OCI-LY3 (cell line): ENCODE results near the gene TSPAN5.

ENCODE experiments used
- H2AFZ ChIP-seq: fragments of 200-600, 300-600 bp; shearing (Covaris generic); 2 replicates; pipeline ENCODE4 v1.6.0; 2014; ENCODE audit warnings: antibody characterized with exemption, low read depth, low read length
- H3K27ac ChIP-seq: fragments of 200-600, 300-600 bp; sonication (generic); 2 replicates; pipeline ENCODE4 v1.5.1; 2014; ENCODE audit warnings: mild to moderate bottlenecking, low read length, moderate library complexity, mixed read lengths
- H3K27me3 ChIP-seq: fragments of 200-600, 300-600 bp; sonication (generic); 2 replicates; pipeline ENCODE4 v1.6.1; 2014; ENCODE audit warnings: low read depth, low read length, mixed read lengths
- H3K36me3 ChIP-seq: fragments of 200-600, 300-600 bp; sonication (generic); replicated peaks from 2 replicates; pipeline ENCODE3; 2014; ENCODE audit warnings: low read depth, low read length, mixed read lengths
- H3K4me1 ChIP-seq: fragments of 300-600, 200-600 bp; sonication (generic); 2 replicates; pipeline ENCODE4 v1.6.1; 2014; ENCODE audit warnings: low read length, mixed read lengths
- H3K4me2 ChIP-seq: fragments of 200-600, 300-600 bp; sonication (generic); 2 replicates; pipeline ENCODE4 v1.6.1; 2014; ENCODE audit warnings: low read length, mixed read lengths
- H3K4me3 ChIP-seq: fragments of 300-600, 200-600 bp; sonication (generic); 2 replicates; pipeline ENCODE4 v1.5.1; 2014; ENCODE audit warnings: antibody characterized with exemption, mild to moderate bottlenecking, low read length, moderate library complexity
- H3K79me2 ChIP-seq: fragments of 300-600, 200-600 bp; shearing (Covaris generic); 2 replicates; pipeline ENCODE4 v1.6.1; 2014; ENCODE audit warnings: mild to moderate bottlenecking, low read length, mixed read lengths
- H3K9ac ChIP-seq: fragments of 300-600, 200-600 bp; shearing (Covaris generic); 2 replicates; pipeline ENCODE4 v1.6.0; 2014; ENCODE audit warnings: mild to moderate bottlenecking, low read length, moderate library complexity
- H3K9me3 ChIP-seq: fragments of 200-600, 300-600 bp; shearing (Covaris generic); 2 replicates; pipeline ENCODE4 v1.6.1; 2014; ENCODE audit warnings: low read length, mixed read lengths; ENCODE audit not compliant: insufficient read depth
- H4K20me1 ChIP-seq: fragments of 200-600, 300-600 bp; sonication (generic); 2 replicates; pipeline ENCODE4 v1.6.1; 2016; ENCODE audit warnings: low read length, mixed read lengths; ENCODE audit not compliant: insufficient read depth
- EZH2phosphoT487 ChIP-seq: fragments of 200-600 bp; shearing (Covaris generic); IDR thresholded peaks from 2 replicates; pipeline ENCODE4 v1.6.1; 2018; ENCODE audit warnings: antibody characterized with exemption, mixed run types, low read depth
- TF ChIP-seq, protein P1 (sequence below): fragments of 200-600, 300-600 bp; sonication (generic); IDR thresholded peaks from 2 replicates; pipeline ENCODE4 v1.5.1; 2014; ENCODE audit warnings: antibody characterized with exemption, low read length, low read depth

TSPAN5 gene

DNA sequence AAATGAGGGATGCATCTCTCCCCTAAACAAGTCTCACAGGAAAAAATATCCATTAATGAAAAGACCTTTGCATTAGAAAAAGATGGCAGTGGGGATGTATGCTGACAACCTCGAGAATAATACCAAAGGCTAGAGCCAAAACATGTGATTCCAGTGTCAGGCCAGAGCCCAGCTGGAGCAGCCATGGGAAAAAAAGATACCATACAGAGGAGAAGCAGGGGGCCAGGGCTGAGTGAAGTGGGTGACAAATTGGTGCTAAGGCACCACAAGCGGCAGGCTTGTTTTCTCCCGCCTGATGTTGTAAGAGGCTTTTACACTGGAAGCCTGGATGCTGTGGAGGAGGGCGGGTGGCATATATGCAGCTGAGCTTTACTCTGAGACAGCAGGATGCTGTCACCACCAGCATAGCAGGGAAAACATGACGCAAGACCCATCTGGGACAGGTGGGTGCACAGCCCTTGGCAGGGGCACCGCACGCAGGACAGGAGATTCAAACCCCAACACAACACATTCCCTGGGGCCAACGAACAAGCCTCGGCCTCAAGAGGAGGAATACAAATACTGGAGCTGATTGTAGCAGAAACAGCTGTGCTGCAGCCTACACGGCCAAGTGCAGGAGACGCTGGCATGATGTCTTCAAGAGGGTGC, 91.9 kb downstream of the TSPAN5 start:
- peaks cover 7% of the 10 kb centered on the region; the same call in 1 of the 2 replicates for H4K20me1 ChIP-seq
- H3K27me3 ChIP-seq: no peaks in the 10 kb centered on the region
- TF ChIP-seq EZH2phosphoT487: no peak
- TF ChIP-seq, protein P1, sequence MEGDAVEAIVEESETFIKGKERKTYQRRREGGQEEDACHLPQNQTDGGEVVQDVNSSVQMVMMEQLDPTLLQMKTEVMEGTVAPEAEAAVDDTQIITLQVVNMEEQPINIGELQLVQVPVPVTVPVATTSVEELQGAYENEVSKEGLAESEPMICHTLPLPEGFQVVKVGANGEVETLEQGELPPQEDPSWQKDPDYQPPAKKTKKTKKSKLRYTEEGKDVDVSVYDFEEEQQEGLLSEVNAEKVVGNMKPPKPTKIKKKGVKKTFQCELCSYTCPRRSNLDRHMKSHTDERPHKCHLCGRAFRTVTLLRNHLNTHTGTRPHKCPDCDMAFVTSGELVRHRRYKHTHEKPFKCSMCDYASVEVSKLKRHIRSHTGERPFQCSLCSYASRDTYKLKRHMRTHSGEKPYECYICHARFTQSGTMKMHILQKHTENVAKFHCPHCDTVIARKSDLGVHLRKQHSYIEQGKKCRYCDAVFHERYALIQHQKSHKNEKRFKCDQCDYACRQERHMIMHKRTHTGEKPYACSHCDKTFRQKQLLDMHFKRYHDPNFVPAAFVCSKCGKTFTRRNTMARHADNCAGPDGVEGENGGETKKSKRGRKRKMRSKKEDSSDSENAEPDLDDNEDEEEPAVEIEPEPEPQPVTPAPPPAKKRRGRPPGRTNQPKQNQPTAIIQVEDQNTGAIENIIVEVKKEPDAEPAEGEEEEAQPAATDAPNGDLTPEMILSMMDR: no peak
- H3K4me2 ChIP-seq: no peak overlapping the region
- H2AFZ ChIP-seq: no peak overlapping the region
- no peaks in the 10 kb centered on the region for H3K36me3 ChIP-seq
- no peaks in the 10 kb centered on the region for H3K4me1 ChIP-seq
- peaks cover 14% of the 10 kb centered on the region for H3K79me2 ChIP-seq
- H3K27ac ChIP-seq: no peak overlapping the region
- H3K9ac ChIP-seq: no peak overlapping the region
- H3K9me3 ChIP-seq: no peaks in the 10 kb centered on the region
- H3K4me3 ChIP-seq: no peak overlapping the region

DNA sequence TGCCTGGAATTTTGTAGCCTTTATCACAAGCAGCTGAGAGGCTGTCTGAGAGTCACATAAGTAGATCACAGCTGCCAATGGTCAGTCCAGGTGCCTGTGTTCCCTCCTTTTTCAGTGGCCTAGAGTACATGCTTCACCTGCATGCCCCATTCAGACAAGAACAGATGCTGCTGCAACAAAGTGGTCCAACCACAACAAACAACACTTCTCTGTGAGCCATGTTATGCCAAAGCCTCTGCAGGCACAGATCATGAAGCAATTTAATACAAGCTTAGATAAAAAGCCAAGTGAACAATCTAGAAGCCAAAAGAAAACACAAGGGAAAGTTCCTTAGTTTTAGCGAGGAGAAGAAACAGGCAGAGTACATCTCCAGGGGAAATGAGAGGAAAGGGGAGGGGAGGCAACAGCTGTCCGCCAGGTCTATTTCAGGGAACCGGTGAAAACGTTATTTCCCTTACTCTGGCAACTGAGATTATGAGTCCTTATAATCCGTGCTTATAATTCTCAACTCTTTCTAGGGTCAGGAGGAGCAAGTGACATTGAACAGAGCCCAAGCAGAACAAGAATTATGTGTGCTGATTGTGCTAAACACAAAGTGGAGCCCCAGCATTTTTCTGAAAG, 92.6 kb downstream of the TSPAN5 start:
- Histone ChIP-seq H3K9me3 (no peaks in the 10 kb centered on the region), H3K4me3 (no peak overlapping the region), H3K36me3 (no peaks in the 10 kb centered on the region), H3K9ac (no peak overlapping the region), H4K20me1 (peaks cover 7% of the 10 kb centered on the region; the same call in 1 of the 2 replicates), H3K27ac (no peak overlapping the region), H3K27me3 (no peaks in the 10 kb centered on the region), H2AFZ (no peak overlapping the region), H3K4me1 (no peaks in the 10 kb centered on the region), H3K4me2 (no peak overlapping the region), H3K79me2 (peaks cover 16% of the 10 kb centered on the region)
- no peak for TF ChIP-seq EZH2phosphoT487
- TF ChIP-seq, protein P1: no peak

- Histone ChIP-seq H3K79me2 (peaks cover 17% of the 10 kb centered on the region), H3K9ac (no peak overlapping the region)
These were observed 93.6 kb downstream of the TSPAN5 start for GRCh38 chr4:98564852-98565251.

DNA sequence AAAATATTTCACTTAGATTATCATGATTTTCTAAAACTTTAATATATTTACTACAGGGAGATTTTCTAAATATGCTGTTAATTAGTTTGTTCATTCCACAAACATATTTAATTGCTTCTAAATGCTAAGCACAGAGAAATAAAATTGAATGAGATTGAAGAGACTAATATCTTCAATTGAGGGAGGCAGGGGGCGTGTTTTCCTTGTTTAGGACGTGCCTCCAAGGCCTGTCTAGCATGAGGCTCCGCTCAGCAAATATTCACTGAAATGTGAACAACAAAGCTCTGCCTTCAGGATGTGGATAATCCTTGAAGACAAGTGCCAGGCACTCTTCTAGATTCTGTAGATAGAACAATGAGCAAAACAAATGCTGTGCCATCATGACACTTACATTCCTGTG, 98.1 kb downstream of the TSPAN5 start:
- no peaks in the 10 kb centered on the region for H3K36me3 ChIP-seq
- no peaks in the 10 kb centered on the region for H3K27me3 ChIP-seq
- H4K20me1 ChIP-seq: peaks cover 6% of the 10 kb centered on the region; the same call in 1 of the 2 replicates
- no peaks in the 10 kb centered on the region for H3K9me3 ChIP-seq
- no peak overlapping the region for H3K9ac ChIP-seq
- H3K4me2 ChIP-seq: no peak overlapping the region
- H3K4me3 ChIP-seq: no peak overlapping the region
- H3K4me1 ChIP-seq: no peaks in the 10 kb centered on the region
- H3K79me2 ChIP-seq: peaks cover 27% of the 10 kb centered on the region
- H3K27ac ChIP-seq: no peak overlapping the region
- no peak for TF ChIP-seq EZH2phosphoT487
- TF ChIP-seq, protein P1: no peak
- H2AFZ ChIP-seq: no peak overlapping the region

More at GRCh38 chr4:98564852-98565251, 93.6 kb downstream of the TSPAN5 start:
- H4K20me1 ChIP-seq: no peaks in the 10 kb centered on the region
- no peak overlapping the region for H2AFZ ChIP-seq
- TF ChIP-seq, protein P1: no peak
- TF ChIP-seq EZH2phosphoT487: no peak
- no peak overlapping the region for H3K4me3 ChIP-seq
- no peaks in the 10 kb centered on the region for H3K36me3 ChIP-seq
- H3K9me3 ChIP-seq: no peaks in the 10 kb centered on the region
- no peaks in the 10 kb centered on the region for H3K4me1 ChIP-seq
- no peaks in the 10 kb centered on the region for H3K27me3 ChIP-seq
- no peak overlapping the region for H3K27ac ChIP-seq
- H3K4me2 ChIP-seq: no peak overlapping the region
